DOHH2 (cell line): ENCODE data around the gene STARD9.

Source experiments
- EZH2phosphoT487 ChIP-seq: fragments of 200-600 bp; sonication (generic); IDR thresholded peaks from 2 replicates; pipeline ENCODE4 v1.6.1; 2017; ENCODE audit warnings: borderline replicate concordance, mild to moderate bottlenecking, antibody characterized with exemption, low read length, moderate library complexity, mixed read lengths
- TF ChIP-seq, protein P1 (sequence below): fragments of 200-600 bp; sonication (generic); IDR thresholded peaks from one replicate; pipeline ENCODE4 v1.5.1; 2014; ENCODE audit warnings: antibody characterized with exemption, mild to moderate bottlenecking, low read depth, low read length; ENCODE audit not compliant: poor library complexity, severe bottlenecking

DNA sequence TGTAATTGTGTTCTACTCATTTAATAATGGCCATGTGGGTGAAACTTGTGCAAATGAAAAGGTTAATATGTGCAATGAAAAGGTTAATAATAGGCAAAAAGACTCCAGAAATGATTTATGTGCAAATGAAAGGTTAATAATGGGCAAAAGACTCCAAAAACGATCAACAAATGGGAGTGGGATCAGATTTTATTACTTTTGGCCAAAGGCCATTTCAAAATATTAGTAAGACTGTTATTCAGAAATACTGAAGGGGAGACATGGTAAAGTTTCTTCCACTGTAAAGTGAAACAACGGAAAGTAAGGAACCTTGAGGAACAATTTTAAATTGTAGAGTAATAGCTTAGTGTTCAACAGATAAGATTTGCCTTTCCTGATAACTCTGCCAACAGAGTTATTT is 40.7 kb downstream of the STARD9 start:
- TF ChIP-seq, protein P1, sequence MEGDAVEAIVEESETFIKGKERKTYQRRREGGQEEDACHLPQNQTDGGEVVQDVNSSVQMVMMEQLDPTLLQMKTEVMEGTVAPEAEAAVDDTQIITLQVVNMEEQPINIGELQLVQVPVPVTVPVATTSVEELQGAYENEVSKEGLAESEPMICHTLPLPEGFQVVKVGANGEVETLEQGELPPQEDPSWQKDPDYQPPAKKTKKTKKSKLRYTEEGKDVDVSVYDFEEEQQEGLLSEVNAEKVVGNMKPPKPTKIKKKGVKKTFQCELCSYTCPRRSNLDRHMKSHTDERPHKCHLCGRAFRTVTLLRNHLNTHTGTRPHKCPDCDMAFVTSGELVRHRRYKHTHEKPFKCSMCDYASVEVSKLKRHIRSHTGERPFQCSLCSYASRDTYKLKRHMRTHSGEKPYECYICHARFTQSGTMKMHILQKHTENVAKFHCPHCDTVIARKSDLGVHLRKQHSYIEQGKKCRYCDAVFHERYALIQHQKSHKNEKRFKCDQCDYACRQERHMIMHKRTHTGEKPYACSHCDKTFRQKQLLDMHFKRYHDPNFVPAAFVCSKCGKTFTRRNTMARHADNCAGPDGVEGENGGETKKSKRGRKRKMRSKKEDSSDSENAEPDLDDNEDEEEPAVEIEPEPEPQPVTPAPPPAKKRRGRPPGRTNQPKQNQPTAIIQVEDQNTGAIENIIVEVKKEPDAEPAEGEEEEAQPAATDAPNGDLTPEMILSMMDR, result no peak
- TF ChIP-seq EZH2phosphoT487, result no peak
